ENCODE measurements around the gene CCDC154. TPM values are rescaled to one million over a fixed set of nuclear protein-coding genes. Genes with fewer than 3 reads are reported as not detected.

The CCDC154 gene
- polyA plus RNA-seq, 1 experiment, result 0.02 TPM

DNA sequence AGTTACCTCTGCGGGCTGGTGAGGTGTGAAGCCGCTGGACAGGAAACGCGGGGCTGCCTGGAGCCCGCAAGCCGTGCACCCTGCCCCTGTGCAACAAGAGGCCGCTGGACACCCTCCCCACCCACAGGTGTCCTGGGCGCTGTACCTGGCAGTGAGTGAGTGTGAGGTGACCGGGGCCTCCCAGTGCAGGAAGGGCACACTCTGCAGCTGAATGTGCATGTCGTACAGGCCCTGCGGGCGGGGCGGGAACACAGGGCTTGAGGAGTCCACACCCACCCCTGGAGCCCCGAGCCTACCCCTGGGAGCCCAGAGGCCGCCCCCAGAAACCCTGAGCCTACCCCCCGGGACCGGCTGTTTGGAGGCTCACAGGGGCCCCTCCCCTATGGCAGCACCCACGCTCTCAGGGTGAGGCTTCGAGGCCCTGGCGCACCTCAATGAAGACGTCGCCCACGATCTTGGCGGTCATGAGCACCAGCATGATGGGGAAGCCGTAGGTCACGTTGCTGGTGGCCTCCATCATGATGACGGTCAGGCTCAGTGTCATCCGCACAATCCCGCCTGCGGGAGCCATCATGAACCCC, 4.3 kb upstream of the CCDC154 start:
- Histone ChIP-seq H3K9me3 (ENCODE audit: control insufficient read depth, insufficient read depth, low read length) (no peaks in the 10 kb centered on the region; the same call in 1 of the 2 replicates), H3K27me3 (ENCODE audit: control insufficient read depth, insufficient read depth, low read length) (no peaks in the 10 kb centered on the region), H3K27ac (ENCODE audit: low read depth, low read length) (no peak overlapping the region), H3K4me3 (ENCODE audit: low read depth, low read length) (no peak overlapping the region)
- ChIA-PET POLR2A (no interaction called here), CTCF (no interaction called here)
- DNase-seq (ENCODE audit: low read depth, low spot score), result no peak
- TF ChIP-seq, protein P1, sequence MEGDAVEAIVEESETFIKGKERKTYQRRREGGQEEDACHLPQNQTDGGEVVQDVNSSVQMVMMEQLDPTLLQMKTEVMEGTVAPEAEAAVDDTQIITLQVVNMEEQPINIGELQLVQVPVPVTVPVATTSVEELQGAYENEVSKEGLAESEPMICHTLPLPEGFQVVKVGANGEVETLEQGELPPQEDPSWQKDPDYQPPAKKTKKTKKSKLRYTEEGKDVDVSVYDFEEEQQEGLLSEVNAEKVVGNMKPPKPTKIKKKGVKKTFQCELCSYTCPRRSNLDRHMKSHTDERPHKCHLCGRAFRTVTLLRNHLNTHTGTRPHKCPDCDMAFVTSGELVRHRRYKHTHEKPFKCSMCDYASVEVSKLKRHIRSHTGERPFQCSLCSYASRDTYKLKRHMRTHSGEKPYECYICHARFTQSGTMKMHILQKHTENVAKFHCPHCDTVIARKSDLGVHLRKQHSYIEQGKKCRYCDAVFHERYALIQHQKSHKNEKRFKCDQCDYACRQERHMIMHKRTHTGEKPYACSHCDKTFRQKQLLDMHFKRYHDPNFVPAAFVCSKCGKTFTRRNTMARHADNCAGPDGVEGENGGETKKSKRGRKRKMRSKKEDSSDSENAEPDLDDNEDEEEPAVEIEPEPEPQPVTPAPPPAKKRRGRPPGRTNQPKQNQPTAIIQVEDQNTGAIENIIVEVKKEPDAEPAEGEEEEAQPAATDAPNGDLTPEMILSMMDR (IDR thresholded peaks at IDR 0.05; ENCODE audit: low read depth, low read length), result no peak

DNA sequence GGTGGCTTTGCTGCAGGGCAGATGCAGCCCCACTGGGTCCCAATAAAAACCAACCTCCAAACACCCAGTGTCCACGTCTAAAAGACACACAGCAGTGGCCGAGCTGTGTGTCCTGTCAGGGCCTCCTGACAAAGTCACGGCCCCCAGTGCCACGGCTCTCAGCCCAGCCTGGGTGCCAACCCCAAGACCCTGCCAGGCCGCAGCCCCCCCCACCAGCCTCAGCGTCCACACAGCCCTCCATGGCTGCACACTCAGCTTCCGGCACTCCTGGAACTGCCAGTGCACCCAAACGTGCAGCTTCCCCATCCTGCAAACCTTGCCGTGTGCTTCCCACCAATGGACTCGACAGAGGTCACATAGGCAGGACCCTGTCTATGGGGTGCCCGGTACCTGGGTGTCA, 3.6 kb upstream of the CCDC154 start:
- Histone ChIP-seq H3K9me3 (ENCODE audit: control insufficient read depth, insufficient read depth, low read length) (no peaks in the 10 kb centered on the region; the same call in 1 of the 2 replicates), H3K4me3 (ENCODE audit: low read depth, low read length) (no peak overlapping the region), H3K27me3 (ENCODE audit: control insufficient read depth, insufficient read depth, low read length) (no peaks in the 10 kb centered on the region), H3K27ac (ENCODE audit: low read depth, low read length) (no peak overlapping the region)
- CTCF ChIA-PET, result no interaction called here
- POLR2A ChIA-PET, result no interaction called here
- TF ChIP-seq, protein P1 (IDR thresholded peaks at IDR 0.05; ENCODE audit: low read depth, low read length), result no peak
- DNase-seq (ENCODE audit: low read depth, low spot score), result no peak

DNA sequence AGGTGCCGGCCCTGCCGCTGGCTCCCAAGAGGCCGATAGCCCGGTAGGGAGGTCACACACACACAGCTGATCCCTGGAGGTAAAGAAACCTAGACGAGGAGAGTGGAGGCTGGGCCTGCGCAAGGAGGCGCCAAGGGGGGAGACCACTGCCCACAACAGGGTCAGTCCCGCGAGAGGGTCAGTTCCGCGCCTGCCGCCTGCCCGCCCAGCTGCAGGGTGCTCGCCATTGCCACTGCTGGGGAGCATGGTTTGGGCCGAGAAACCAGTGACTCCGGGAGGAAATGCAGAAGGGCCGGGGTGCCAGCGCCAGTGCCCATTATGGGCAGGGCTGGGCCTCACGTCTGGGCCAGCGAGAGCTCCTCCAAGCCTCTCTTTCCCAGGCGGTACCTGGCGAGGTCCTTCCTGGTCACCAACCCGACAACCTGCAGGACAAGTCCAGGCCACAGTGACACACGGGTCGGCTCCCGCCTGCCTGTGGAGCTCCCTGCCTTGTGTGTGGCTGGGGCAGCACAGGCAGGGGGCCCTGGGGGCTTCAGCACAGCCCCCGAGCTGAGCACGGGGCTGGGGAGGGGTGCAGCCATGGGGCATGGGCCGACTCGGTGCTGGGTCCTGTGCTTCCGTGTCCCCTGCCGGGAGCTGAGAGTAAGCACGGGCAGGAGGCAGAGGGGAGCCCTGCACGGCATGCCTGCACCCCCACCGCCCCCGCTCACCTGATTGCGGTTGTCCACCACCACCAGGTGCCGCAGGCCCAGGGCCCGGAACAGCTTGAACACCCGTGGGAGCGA, 2.1 kb upstream of the CCDC154 start:
- no peak overlapping the region for H3K27ac ChIP-seq (ENCODE audit: low read depth, low read length)
- POLR2A ChIA-PET, result interaction anchor here (0.6 kb wide), 1 partner anchor 331 kb away, joined by 3 read pairs; no protein-coding TSS in a partner anchor
- TF ChIP-seq, protein P1 (IDR thresholded peaks at IDR 0.05; ENCODE audit: low read depth, low read length), result no peak
- no peak for DNase-seq (ENCODE audit: low read depth, low spot score)
- CTCF ChIA-PET, result no interaction called here
- no peaks in the 10 kb centered on the region for H3K27me3 ChIP-seq (ENCODE audit: control insufficient read depth, insufficient read depth, low read length)
- no peak overlapping the region for H3K4me3 ChIP-seq (ENCODE audit: low read depth, low read length)
- H3K9me3 ChIP-seq (ENCODE audit: control insufficient read depth, insufficient read depth, low read length), result no peaks in the 10 kb centered on the region; the same call in 1 of the 2 replicates

DNA sequence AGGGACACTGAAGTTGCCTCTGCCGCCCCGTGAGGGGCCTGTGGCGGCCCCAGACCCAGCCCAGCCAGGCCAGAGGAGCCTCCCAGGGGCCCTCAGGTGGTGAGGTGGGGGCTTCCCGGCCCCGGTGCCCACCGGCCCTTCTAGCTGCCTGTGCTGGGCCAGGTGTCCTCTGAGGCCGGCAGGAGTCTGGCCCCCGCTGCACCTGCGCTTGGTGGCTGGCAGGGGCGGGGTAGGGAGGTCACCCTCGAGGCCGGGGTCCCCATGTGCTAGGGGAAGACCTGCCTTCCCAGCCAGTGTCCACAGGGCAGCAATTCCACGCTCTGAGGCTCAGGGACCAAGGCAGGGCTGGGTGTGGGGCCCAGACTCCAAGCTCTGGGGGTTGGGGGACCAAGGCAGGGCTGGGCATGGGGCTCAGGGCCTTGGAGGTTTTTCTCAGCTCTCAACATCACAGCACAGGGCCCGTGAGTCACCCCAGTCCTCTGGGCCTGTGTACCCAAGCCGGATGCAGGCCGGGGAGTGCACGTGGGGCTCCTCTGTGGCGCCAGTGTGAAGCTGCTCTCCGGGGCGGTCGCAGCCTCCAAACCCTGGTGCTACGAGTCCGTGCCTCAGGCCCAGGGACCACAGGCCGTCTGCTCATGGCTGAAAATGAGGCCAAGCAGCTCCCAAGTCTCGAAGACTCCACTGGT, 1.3 kb upstream of the CCDC154 start:
- no peaks in the 10 kb centered on the region for H3K27me3 ChIP-seq (ENCODE audit: control insufficient read depth, insufficient read depth, low read length)
- CTCF ChIA-PET, result no interaction called here
- DNase-seq (ENCODE audit: low read depth, low spot score), result no peak
- POLR2A ChIA-PET, result interaction anchor here (0.6 kb wide), 1 partner anchor 332 kb away, joined by 3 read pairs; no protein-coding TSS in a partner anchor
- H3K4me3 ChIP-seq (ENCODE audit: low read depth, low read length), result no peak overlapping the region
- no peaks in the 10 kb centered on the region; the same call in 1 of the 2 replicates for H3K9me3 ChIP-seq (ENCODE audit: control insufficient read depth, insufficient read depth, low read length)
- TF ChIP-seq, protein P1 (IDR thresholded peaks at IDR 0.05; ENCODE audit: low read depth, low read length), result no peak
- no peak overlapping the region for H3K27ac ChIP-seq (ENCODE audit: low read depth, low read length)

Data from AG04450 (cell line).